Adrenal gland (tissue), 12 donors: ENCODE results near the gene B3GNT2. TPM values are rescaled to one million over a fixed set of nuclear protein-coding genes. Genes with fewer than 3 reads are reported as not detected.

Experiments
- DNase-seq, 7 donors: peaks; one replicate each; pipeline ENCODE4 v3.0.0-alpha.2; 2019 to 2020
- H3K27ac ChIP-seq, 5 donors: fragments of 200-600 bp; sonication (generic) in 4 of 5; 1 replicate in 3 of 5; 2 replicates in 2 of 5; pipeline versions ENCODE4 v1.5.1 to v1.8.0; 2016 to 2020; ENCODE audit warnings: mild to moderate bottlenecking in 1 of 5
- H3K27me3 ChIP-seq: fragments of 200-600 bp; 2 replicates; pipeline ENCODE4 v1.8.0; 2021
- H3K36me3 ChIP-seq, 2 donors: fragments of 200-600 bp; replicated peaks in 1 of 2; 1 replicate in 1 of 2; 2 replicates in 1 of 2; pipeline versions ENCODE4 v1.5.1 to v1.8.0; 2018 to 2022
- H3K4me1 ChIP-seq, 2 donors: fragments of 200-600 bp; replicated peaks in 1 of 2; 1 replicate in 1 of 2; 2 replicates in 1 of 2; pipeline versions ENCODE4 v1.5.1 to v1.8.0; 2018 to 2021
- H3K4me3 ChIP-seq, 4 donors: fragments of 200-600 bp; sonication (generic) in 3 of 4; one replicate each; pipeline ENCODE4 v1.5.1; 2016 to 2018
- H3K9me3 ChIP-seq, 3 donors: fragments of 200-600 bp; sonication (generic) in 1 of 3; replicated peaks in 1 of 3; 1 replicate in 2 of 3; 2 replicates in 1 of 3; pipeline versions ENCODE4 v1.5.1 to v1.8.0; 2016 to 2021
- POLR2A ChIP-seq, 2 donors: fragments of 450-650 bp; IDR thresholded peaks; one replicate each; pipeline ENCODE4 v1.6.1; 2017; ENCODE audit warnings: antibody characterized with exemption in 2 of 2, mild to moderate bottlenecking in 2 of 2, moderate library complexity in 1 of 2
- WGBS, 4 donors: extraction: QIAGEN DNeasy Blood & Tissue Kit in 2 of 4; methylation state at CpG; one replicate each; pipeline versions ENCODE4 v1.1.5 to v1.1.7; 2013 to 2017; 5-methylcytosine and 5-hydroxymethylcytosine counted together
- intact Hi-C, 2 donors: fragments of 100-400 bp; cut with DNase I; formaldehyde crosslinking; loops; one replicate each; pipeline versions ENCODE4 v1.14.1 to v1.15.0; 2022 to 2023
- polyA plus RNA-seq, 3 donors: library from polyadenylated mRNA; stranded (reverse); fragments of 200-250 nt in 2 of 3; fragments of 350-450 nt in 1 of 3; fragmentation: Illumina TruSeq in 1 of 3; extraction: RNeasy Lipid Tissue Mini Kit (QIAGEN cat#74804) in 1 of 3; gene quantifications; one replicate each; pipeline ENCODE4 v1.2.3, GENCODE V29; 2013 to 2014
- total RNA-seq, 9 donors: library from RNA; depleted of rRNA in 4 of 9; stranded (reverse); fragments of >200 nt in 4 of 9; fragments of 120-200 nt in 1 of 9; fragmentation: NEBNext Ultra II Directional in 1 of 9; extraction: Animal tissue kit (Norgen Biotek cat#: 25700) in 1 of 9; gene quantifications; one replicate each; pipeline versions ENCODE4 v1.1.0 to v1.2.4, GENCODE V29; 2013 to 2023
- TF ChIP-seq, protein P1 (sequence below), 6 experiments: fragments of 450-650 bp in 4 of 6; fragments of 200-600 bp in 2 of 6; sonication (generic) in 1 of 6; IDR thresholded peaks; 1 replicate in 5 of 6; 2 replicates in 1 of 6; pipeline versions ENCODE4 v1.5.1 to v1.8.0; 2016 to 2021; ENCODE audit warnings: antibody characterized with exemption in 6 of 6, mild to moderate bottlenecking in 2 of 6, moderate library complexity in 1 of 6
- donor health status: healthy with polysubstance abuse.
- donor health status: Bipolar disorder and iron deficiency.
- donor health status: DM: yes; HTN: yes; CAD: no.
- donor health status: DM: no; HTN: no; CAD: no.
- donor health status: DM: no; HTN: no; CAD: no.
- donor health status: DM: yes; HTN: yes; CAD: no.

Gene B3GNT2
- total and polyA plus RNA-seq, 12 donors, result 7.1 to 40.0 (median 18.4) TPM

DNA sequence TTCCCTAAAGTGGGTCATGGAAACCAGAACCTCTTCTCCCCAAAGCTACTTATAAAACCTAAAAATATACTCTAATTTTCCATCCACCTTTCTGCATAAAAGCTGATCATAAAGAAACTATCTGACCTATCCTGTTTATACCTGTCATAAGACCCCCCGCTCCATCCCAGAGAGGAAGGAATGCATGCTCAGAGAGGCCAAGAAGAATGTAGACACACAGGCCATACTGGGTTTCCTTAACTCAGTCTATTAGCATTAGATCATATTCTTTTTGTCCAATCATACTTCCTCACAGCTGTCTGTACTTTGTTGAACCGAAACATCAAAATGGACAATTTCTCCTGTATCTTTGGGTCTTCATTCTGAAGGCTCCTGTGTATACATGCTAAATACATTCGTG lies 52.3 kb downstream of the B3GNT2 start:
- 91 to 95% (median 92%) methylated on average over 3 of the region's 3 CpGs for WGBS, 4 donors
- Histone ChIP-seq H3K36me3 (no peaks in the 10 kb centered on the region), H3K27me3 (no peaks in the 10 kb centered on the region), H3K4me1 (no peaks in the 10 kb centered on the region), H3K9me3 (no peaks in the 10 kb centered on the region), H3K27ac (no peak overlapping the region), H3K4me3 (no peak overlapping the region)
- DNase-seq, result no peak
- TF ChIP-seq, protein P1, sequence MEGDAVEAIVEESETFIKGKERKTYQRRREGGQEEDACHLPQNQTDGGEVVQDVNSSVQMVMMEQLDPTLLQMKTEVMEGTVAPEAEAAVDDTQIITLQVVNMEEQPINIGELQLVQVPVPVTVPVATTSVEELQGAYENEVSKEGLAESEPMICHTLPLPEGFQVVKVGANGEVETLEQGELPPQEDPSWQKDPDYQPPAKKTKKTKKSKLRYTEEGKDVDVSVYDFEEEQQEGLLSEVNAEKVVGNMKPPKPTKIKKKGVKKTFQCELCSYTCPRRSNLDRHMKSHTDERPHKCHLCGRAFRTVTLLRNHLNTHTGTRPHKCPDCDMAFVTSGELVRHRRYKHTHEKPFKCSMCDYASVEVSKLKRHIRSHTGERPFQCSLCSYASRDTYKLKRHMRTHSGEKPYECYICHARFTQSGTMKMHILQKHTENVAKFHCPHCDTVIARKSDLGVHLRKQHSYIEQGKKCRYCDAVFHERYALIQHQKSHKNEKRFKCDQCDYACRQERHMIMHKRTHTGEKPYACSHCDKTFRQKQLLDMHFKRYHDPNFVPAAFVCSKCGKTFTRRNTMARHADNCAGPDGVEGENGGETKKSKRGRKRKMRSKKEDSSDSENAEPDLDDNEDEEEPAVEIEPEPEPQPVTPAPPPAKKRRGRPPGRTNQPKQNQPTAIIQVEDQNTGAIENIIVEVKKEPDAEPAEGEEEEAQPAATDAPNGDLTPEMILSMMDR (IDR thresholded peaks at IDR 0.05), result no peak
- TF ChIP-seq POLR2A (IDR thresholded peaks at IDR 0.05), result no peak
- intact Hi-C loops, result no loop called here

DNA sequence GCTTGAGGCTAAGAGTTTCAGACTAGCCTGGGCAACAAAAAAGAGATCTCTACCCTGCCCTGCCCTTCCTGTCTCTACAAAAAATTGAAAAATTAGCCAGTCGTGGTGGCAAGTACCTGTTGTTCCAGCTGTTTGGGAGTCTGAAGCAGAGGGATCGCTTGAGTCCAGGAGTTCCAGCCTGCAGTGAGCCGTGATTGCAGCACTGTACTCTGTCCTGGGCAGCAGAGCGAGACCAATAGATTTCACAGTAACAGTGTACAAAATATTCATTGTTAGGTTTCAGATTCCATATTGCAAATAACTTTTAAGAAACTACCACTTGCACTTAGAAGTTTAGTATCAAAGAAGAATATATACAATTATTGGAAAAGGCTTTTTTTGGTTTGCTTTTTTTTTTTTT lies 54.3 kb downstream of the B3GNT2 start:
- Histone ChIP-seq H3K27me3 (no peaks in the 10 kb centered on the region), H3K27ac (no peak overlapping the region), H3K4me3 (no peak overlapping the region), H3K9me3 (no peaks in the 10 kb centered on the region), H3K36me3 (no peaks in the 10 kb centered on the region), H3K4me1 (no peaks in the 10 kb centered on the region)
- intact Hi-C loops, result no loop called here
- no peak for DNase-seq
- WGBS, 4 donors, result 87 to 95% (median 90%) methylated on average over 4 of the region's 4 CpGs
- no peak for TF ChIP-seq POLR2A (IDR thresholded peaks at IDR 0.05)
- TF ChIP-seq, protein P1 (IDR thresholded peaks at IDR 0.05), result no peak

DNA sequence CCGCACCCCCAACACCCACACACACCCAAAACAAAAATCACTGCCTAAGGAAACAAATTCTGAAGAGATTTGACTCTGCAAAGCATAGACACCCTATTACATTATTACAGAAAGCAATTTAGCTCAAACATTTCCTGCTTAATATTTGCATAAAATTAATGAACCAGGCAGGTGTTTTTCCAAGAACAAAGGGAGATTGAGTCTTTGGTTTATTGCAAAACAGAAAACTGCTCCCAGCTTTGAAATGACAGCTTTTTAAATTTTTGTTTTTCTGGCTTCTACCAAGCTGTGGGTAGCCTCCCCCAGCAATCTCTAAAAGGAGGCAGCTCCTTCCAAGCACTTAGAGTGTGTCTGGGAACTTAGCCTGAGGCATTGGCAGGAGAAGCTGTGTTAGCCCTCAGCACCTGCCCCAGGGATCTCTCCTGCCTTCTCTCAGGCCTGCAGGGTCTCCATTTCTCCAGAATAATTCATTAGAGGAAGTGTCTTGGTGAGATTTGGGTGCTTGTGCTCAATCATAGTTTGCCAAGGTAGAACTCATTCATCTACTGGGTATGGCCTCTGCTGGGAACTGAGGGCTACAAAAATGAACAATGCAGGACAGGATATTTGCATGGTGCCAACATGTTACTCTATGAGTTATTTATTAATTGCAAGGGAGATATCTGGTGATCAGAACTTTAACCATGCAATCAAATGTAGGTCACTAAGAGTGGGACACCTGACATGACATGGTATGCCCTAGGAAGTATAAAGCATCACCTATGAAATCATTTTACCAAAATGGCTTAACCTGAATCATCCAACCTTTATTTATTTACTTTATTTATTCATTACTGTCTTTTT lies 58.7 kb downstream of the B3GNT2 start:
- Histone ChIP-seq H3K4me1 (no peaks in the 10 kb centered on the region), H3K9me3 (no peaks in the 10 kb centered on the region), H3K27me3 (no peaks in the 10 kb centered on the region), H3K4me3 (no peak overlapping the region), H3K36me3 (no peaks in the 10 kb centered on the region), H3K27ac (no peak overlapping the region)
- intact Hi-C loops, result no loop called here
- no peak for TF ChIP-seq POLR2A (IDR thresholded peaks at IDR 0.05)
- TF ChIP-seq, protein P1 (IDR thresholded peaks at IDR 0.05), result no peak
- no peak for DNase-seq
- 95 to 100% (median 98%) methylated on average over 1 of the region's 1 CpG for WGBS, 4 donors

DNA sequence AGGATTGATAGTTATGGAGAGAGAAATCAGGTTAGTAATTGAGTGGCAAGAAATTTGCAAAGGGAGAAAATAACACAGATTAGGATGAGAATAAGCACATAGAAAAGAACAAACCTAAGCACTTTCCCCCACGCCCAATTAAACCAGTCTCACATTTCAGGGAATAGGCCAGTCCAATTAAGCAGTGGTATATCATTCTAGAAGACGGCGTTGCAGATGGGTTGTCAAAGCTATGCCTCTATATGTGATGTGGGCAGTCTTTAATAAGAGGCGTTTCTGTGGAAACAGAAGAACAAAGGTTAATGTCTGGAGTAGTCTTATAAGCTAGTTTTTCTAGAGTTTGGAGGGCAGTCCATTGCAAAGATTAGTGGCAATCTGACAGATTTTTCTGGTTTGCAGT lies 61.6 kb downstream of the B3GNT2 start:
- no peak for DNase-seq
- Histone ChIP-seq H3K36me3 (no peaks in the 10 kb centered on the region), H3K9me3 (no peaks in the 10 kb centered on the region), H3K27ac (no peak overlapping the region), H3K27me3 (no peaks in the 10 kb centered on the region), H3K4me3 (no peak overlapping the region), H3K4me1 (no peaks in the 10 kb centered on the region)
- TF ChIP-seq POLR2A (IDR thresholded peaks at IDR 0.05), result no peak
- TF ChIP-seq, protein P1 (IDR thresholded peaks at IDR 0.05), result no peak
- WGBS, 4 donors, result 91 to 97% (median 92%) methylated on average over 4 of the region's 4 CpGs
- intact Hi-C loops, result no loop called here
